Endothelial cell of umbilical vein (primary cell): ENCODE results near the gene SLC10A7. TPM values are rescaled to one million over a fixed set of nuclear protein-coding genes. Genes with fewer than 3 reads are reported as not detected.

ENCODE experiments used
- BruUV-seq: library from RNA; stranded (reverse); fragments of 400-500 nt; replicated peaks from 2 replicates; lab custom pipeline; 2021; lab: Mats Ljungman, UMichigan
- CTCF ChIA-PET: fragments of 300-600, 350-600 bp; sonication (Branson Sonifier 250); formaldehyde crosslinking; loops from one replicate; lab custom pipeline; 2021; ENCODE audit warnings: antibody characterized with exemption, inconsistent platforms; lab: Charles Lee
- POLR2A ChIA-PET: fragments of 300-600, 350-600 bp; sonication (Branson Sonifier 250); formaldehyde crosslinking; loops from one replicate; lab custom pipeline; 2021; ENCODE audit warnings: antibody characterized with exemption, inconsistent platforms; lab: Charles Lee
- DNase-seq: peaks from one replicate; pipeline ENCODE4 v3.0.0-alpha.2; 2011; ENCODE audit warnings: low read depth, low spot score
- FAIRE-seq: peaks from 2 replicates; lab custom pipeline; 2011; peaks lifted over from hg19 to GRCh38; lab: Jason Lieb, UNC
- H2AFZ ChIP-seq: 2 replicates; pipeline ENCODE4 v1.6.0; 2012; ENCODE audit warnings: low read depth, low read length, control low read depth, inconsistent platforms
- H3K27ac ChIP-seq: 2 replicates; pipeline ENCODE4 v1.5.1; 2011; ENCODE audit warnings: low read depth, mild to moderate bottlenecking, control low read depth, low read length, moderate library complexity; ENCODE audit not compliant: insufficient read depth
- H3K27me3 ChIP-seq, 2 experiments: 2 replicates each; pipeline versions ENCODE4 v1.6.0 to v1.6.1; 2011; ENCODE audit warnings: low read length in 2 of 2, mixed read lengths in 1 of 2; ENCODE audit not compliant: control insufficient read depth in 2 of 2, insufficient read depth in 2 of 2
- H3K36me3 ChIP-seq, 2 experiments: 2 replicates in 1 of 2; 3 replicates in 1 of 2; pipeline ENCODE4 v1.5.1; 2011; ENCODE audit warnings: low read length in 2 of 2, mild to moderate bottlenecking in 1 of 2, moderate library complexity in 1 of 2; ENCODE audit not compliant: control insufficient read depth in 2 of 2, insufficient read depth in 2 of 2; ENCODE audit errors: extremely low read depth in 1 of 2
- H3K4me1 ChIP-seq: 3 replicates; pipeline ENCODE4 v1.5.1; 2011; ENCODE audit warnings: mild to moderate bottlenecking, low read length; ENCODE audit not compliant: control insufficient read depth, insufficient read depth; ENCODE audit errors: extremely low read depth
- H3K4me2 ChIP-seq: 2 replicates; pipeline ENCODE4 v1.6.1; 2011; ENCODE audit warnings: low read length, control low read depth, mixed read lengths; ENCODE audit not compliant: insufficient read depth
- H3K4me3 ChIP-seq, 3 experiments: fragments of 200-600 bp in 1 of 3; sonication (generic), shearing (Covaris generic) in 1 of 3; replicated peaks in 1 of 3; 2 replicates each; pipeline ENCODE4 v1.5.1; 2011 to 2016; ENCODE audit warnings: control low read depth in 3 of 3, low read length in 3 of 3, mild to moderate bottlenecking in 2 of 3, inconsistent platforms in 1 of 3, low read depth in 1 of 3, moderate library complexity in 1 of 3; ENCODE audit not compliant: insufficient read depth in 1 of 3
- H3K79me2 ChIP-seq: 2 replicates; pipeline ENCODE4 v1.6.0; 2012; ENCODE audit warnings: low read length, inconsistent platforms; ENCODE audit not compliant: control insufficient read depth, insufficient read depth
- H3K9ac ChIP-seq: replicated peaks from 2 replicates; pipeline ENCODE3; 2011; ENCODE audit warnings: low read length, control low read depth; ENCODE audit not compliant: insufficient read depth; ENCODE audit errors: extremely low read depth
- H3K9me1 ChIP-seq: replicated peaks from 3 replicates; pipeline ENCODE4 v1.6.0; 2011; ENCODE audit warnings: mild to moderate bottlenecking, low read length; ENCODE audit not compliant: control insufficient read depth, insufficient read depth; ENCODE audit errors: extremely low read depth
- H3K9me3 ChIP-seq: replicated peaks from 2 replicates; pipeline ENCODE4 v1.5.1; 2012; ENCODE audit warnings: low read length, inconsistent platforms; ENCODE audit not compliant: control insufficient read depth, insufficient read depth
- H4K20me1 ChIP-seq: replicated peaks from 2 replicates; pipeline ENCODE3; 2011; ENCODE audit warnings: mild to moderate bottlenecking, low read length; ENCODE audit not compliant: control insufficient read depth, insufficient read depth; ENCODE audit errors: extremely low read depth
- EZH2 ChIP-seq: IDR thresholded peaks from 2 replicates; pipeline ENCODE4 v1.6.1; 2012; ENCODE audit warnings: borderline replicate concordance, low read depth, mild to moderate bottlenecking, moderate library complexity, low read length, inconsistent platforms; ENCODE audit not compliant: severe bottlenecking
- FOS ChIP-seq: IDR thresholded peaks from 2 replicates; pipeline ENCODE4 v1.6.1; 2011; ENCODE audit warnings: mild to moderate bottlenecking, low read length, moderate library complexity, borderline replicate concordance; ENCODE audit not compliant: insufficient read depth
- GATA2 ChIP-seq: IDR thresholded peaks from 2 replicates; pipeline ENCODE4 v1.7.0; 2011; ENCODE audit warnings: low read depth, mild to moderate bottlenecking, moderate library complexity, mixed read lengths, low read length; ENCODE audit not compliant: insufficient read length, insufficient read depth
- JUN ChIP-seq: IDR thresholded peaks from 2 replicates; pipeline ENCODE4 v1.6.1; 2011; ENCODE audit warnings: borderline replicate concordance, low read depth; ENCODE audit not compliant: insufficient read length, insufficient read depth
- MYC ChIP-seq: IDR thresholded peaks from one replicate; pipeline ENCODE4 v1.6.1; 2011; ENCODE audit warnings: mild to moderate bottlenecking, low read depth, low read length
- POLR2AphosphoS5 ChIP-seq: IDR thresholded peaks from 2 replicates; pipeline ENCODE4 v1.6.1; 2012; ENCODE audit warnings: low read depth, mild to moderate bottlenecking, control low read depth, low read length, moderate library complexity; ENCODE audit not compliant: insufficient read depth
- dilution Hi-C: fragments of 300-500 bp; cut with MboI; formaldehyde crosslinking; loops from one replicate; pipeline ENCODE4 v1.15.0; 2019; ENCODE audit warnings: low sequenced_read_pairs; ENCODE audit not compliant: extremely low pct_ligation_motif_present
- intact Hi-C: fragments of 100-400 bp; cut with micrococcal nuclease; formaldehyde crosslinking; loops from one replicate; pipeline ENCODE4 v1.10.0; 2022
- polyA plus RNA-seq, 4 experiments: library from polyadenylated mRNA; depleted of rRNA in 3 of 4; stranded (reverse) in 3 of 4; unstranded in 1 of 4; fragments of >200 nt; gene quantifications; 2 replicates each; pipeline versions ENCODE4 v1.2.1 to v1.2.3, GENCODE V29; 2011 to 2012; ENCODE audit warnings: missing spikeins in 1 of 4
- total RNA-seq: library from RNA; stranded (reverse); gene quantifications from 2 replicates; pipeline ENCODE4 v1.2.3, GENCODE V29; 2021
- TF ChIP-seq, protein P1 (sequence below): IDR thresholded peaks from 2 replicates; pipeline ENCODE4 v1.6.1; 2011; ENCODE audit not compliant: insufficient read depth, insufficient read length
- TF ChIP-seq, protein P2 (sequence below), 2 donors: IDR thresholded peaks; 1 replicate in 1 of 2; 2 replicates in 1 of 2; pipeline ENCODE4 v1.5.1; 2011; ENCODE audit warnings: low read length in 2 of 2, mild to moderate bottlenecking in 2 of 2, moderate library complexity in 2 of 2, control low read depth in 1 of 2, inconsistent platforms in 1 of 2, low read depth in 1 of 2; ENCODE audit not compliant: insufficient read depth in 1 of 2; ENCODE audit errors: extremely low read depth in 1 of 2

The SLC10A7 gene
- total and polyA plus RNA-seq, 2 donors (not counting 3 experiments of a cell fraction or from before 2014, with no cell fraction given), result 13.6 to 20.4 TPM

DNA sequence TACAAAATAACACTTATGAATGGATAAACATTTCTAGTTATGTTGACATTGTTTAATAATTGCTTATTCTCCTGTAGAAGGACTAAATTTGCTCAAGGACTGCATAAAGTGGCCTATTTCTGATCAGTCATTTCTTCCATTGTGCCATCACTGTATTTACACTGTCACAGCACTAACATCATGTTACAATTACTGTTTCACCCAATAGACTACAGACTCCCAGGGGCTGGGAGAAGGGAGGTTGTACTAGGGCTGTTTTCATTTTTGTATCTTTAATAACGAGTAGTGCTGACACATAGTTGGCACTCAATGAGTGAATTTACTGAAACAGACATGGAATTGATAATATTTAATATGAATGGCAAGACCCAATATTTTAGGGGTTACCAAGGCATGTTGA is 139.5 kb downstream of the SLC10A7 start:
- no peaks in the 10 kb centered on the region for H3K27me3 ChIP-seq
- no peak overlapping the region for H3K27ac ChIP-seq
- no peak overlapping the region for H3K4me2 ChIP-seq
- dilution Hi-C loops, result no loop called here
- H3K4me3 ChIP-seq, result no peak overlapping the region
- H2AFZ ChIP-seq, result no peak overlapping the region
- no peaks in the 10 kb centered on the region for H4K20me1 ChIP-seq
- DNase-seq, result no peak
- intact Hi-C loops, result no loop called here
- H3K36me3 ChIP-seq, result no peaks in the 10 kb centered on the region
- H3K9me3 ChIP-seq, result no peaks in the 10 kb centered on the region
- no peaks in the 10 kb centered on the region for H3K9me1 ChIP-seq
- BruUV-seq, result no TSS peak
- TF ChIP-seq, protein P1, sequence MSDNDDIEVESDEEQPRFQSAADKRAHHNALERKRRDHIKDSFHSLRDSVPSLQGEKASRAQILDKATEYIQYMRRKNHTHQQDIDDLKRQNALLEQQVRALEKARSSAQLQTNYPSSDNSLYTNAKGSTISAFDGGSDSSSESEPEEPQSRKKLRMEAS, result no peak
- TF ChIP-seq JUN (no peak), FOS (no peak)
- no peak overlapping the region for H3K9ac ChIP-seq
- FAIRE-seq, result no peak
- H3K79me2 ChIP-seq, result no peaks in the 10 kb centered on the region
- ChIA-PET POLR2A (no interaction called here), CTCF (no interaction called here)
- no peaks in the 10 kb centered on the region for H3K4me1 ChIP-seq

GRCh38 chr4:146381263-146381872 is 140.4 kb downstream of the SLC10A7 start:
- TF ChIP-seq GATA2 (peak; percentile 81), POLR2AphosphoS5 (no peak), EZH2 (no peak), JUN (no peak), MYC (no peak), FOS (peak; percentile 51)
- TF ChIP-seq, protein P2, sequence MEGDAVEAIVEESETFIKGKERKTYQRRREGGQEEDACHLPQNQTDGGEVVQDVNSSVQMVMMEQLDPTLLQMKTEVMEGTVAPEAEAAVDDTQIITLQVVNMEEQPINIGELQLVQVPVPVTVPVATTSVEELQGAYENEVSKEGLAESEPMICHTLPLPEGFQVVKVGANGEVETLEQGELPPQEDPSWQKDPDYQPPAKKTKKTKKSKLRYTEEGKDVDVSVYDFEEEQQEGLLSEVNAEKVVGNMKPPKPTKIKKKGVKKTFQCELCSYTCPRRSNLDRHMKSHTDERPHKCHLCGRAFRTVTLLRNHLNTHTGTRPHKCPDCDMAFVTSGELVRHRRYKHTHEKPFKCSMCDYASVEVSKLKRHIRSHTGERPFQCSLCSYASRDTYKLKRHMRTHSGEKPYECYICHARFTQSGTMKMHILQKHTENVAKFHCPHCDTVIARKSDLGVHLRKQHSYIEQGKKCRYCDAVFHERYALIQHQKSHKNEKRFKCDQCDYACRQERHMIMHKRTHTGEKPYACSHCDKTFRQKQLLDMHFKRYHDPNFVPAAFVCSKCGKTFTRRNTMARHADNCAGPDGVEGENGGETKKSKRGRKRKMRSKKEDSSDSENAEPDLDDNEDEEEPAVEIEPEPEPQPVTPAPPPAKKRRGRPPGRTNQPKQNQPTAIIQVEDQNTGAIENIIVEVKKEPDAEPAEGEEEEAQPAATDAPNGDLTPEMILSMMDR (IDR thresholded peaks at IDR 0.05; ENCODE audit: extremely low read depth in 1 of 2, insufficient read depth in 1 of 2, low read depth in 1 of 2, low read length in 2 of 2), result no peak
- Histone ChIP-seq H3K27ac (no peak overlapping the region), H3K79me2 (no peaks in the 10 kb centered on the region), H3K4me2 (no peak overlapping the region), H3K36me3 (no peaks in the 10 kb centered on the region), H3K9ac (no peak overlapping the region), H3K9me1 (no peaks in the 10 kb centered on the region), H4K20me1 (no peaks in the 10 kb centered on the region), H3K4me3 (no peak overlapping the region), H2AFZ (no peak overlapping the region), H3K27me3 (no peaks in the 10 kb centered on the region), H3K9me3 (no peaks in the 10 kb centered on the region), H3K4me1 (no peaks in the 10 kb centered on the region)
- DNase-seq (peak; percentile 30), FAIRE-seq (no peak)
- intact Hi-C loops, result no loop called here
- dilution Hi-C loops, result no loop called here
- CTCF ChIA-PET, result interaction anchor here (0.8 kb wide), 1 partner anchor 9 kb away, joined by 3 read pairs; no protein-coding TSS in a partner anchor
- POLR2A ChIA-PET, result no interaction called here
- BruUV-seq, result no TSS peak
